Neuronal stem cell (in vitro differentiated cells): ENCODE results near the gene BSCL2.

Experiments used
- DNase-seq: peaks from one replicate; pipeline ENCODE4 v3.0.0-alpha.2; 2013; ENCODE audit warnings: low spot score
- H2AFZ ChIP-seq: one replicate; pipeline ENCODE4 v1.6.1; 2013; ENCODE audit warnings: mild to moderate bottlenecking, low read length, inconsistent platforms
- H2AK5ac ChIP-seq: 2 replicates; pipeline ENCODE4 v1.6.1; 2013; ENCODE audit warnings: low read depth, mild to moderate bottlenecking, inconsistent platforms, low read length, moderate library complexity, mixed read lengths
- H2BK120ac ChIP-seq: 2 replicates; pipeline ENCODE4 v1.6.1; 2013; ENCODE audit warnings: low read depth, mild to moderate bottlenecking, inconsistent platforms, low read length, moderate library complexity, mixed read lengths
- H2BK12ac ChIP-seq: one replicate; pipeline ENCODE4 v1.6.1; 2013; ENCODE audit warnings: low read length, inconsistent platforms
- H2BK15ac ChIP-seq: 2 replicates; pipeline ENCODE4 v1.6.1; 2013; ENCODE audit warnings: mild to moderate bottlenecking, low read length, inconsistent platforms, mixed read lengths
- H2BK5ac ChIP-seq: one replicate; pipeline ENCODE4 v1.6.1; 2013; ENCODE audit warnings: inconsistent platforms, mild to moderate bottlenecking, low read length, moderate library complexity
- H3K14ac ChIP-seq: one replicate; pipeline ENCODE4 v1.6.1; 2013; ENCODE audit warnings: low read length, inconsistent platforms
- H3K18ac ChIP-seq: 2 replicates; pipeline ENCODE4 v1.6.1; 2013; ENCODE audit warnings: low read length, inconsistent platforms
- H3K23ac ChIP-seq: 2 replicates; pipeline ENCODE4 v1.6.1; 2013; ENCODE audit warnings: low read depth, mild to moderate bottlenecking, mixed read lengths, low read length, inconsistent platforms; ENCODE audit not compliant: poor library complexity
- H3K27ac ChIP-seq: replicated peaks from 3 replicates; pipeline ENCODE4 v1.5.1; 2013; ENCODE audit warnings: low read length, inconsistent platforms
- H3K27me3 ChIP-seq, 3 experiments: 2 replicates each; pipeline ENCODE4 v1.6.1; 2013; ENCODE audit warnings: low read length in 3 of 3, mild to moderate bottlenecking in 2 of 3, inconsistent platforms in 1 of 3, low read depth in 1 of 3, mixed read lengths in 1 of 3, moderate library complexity in 1 of 3; ENCODE audit not compliant: control insufficient read depth in 3 of 3, insufficient read depth in 3 of 3
- H3K36me3 ChIP-seq, 2 donors: replicated peaks in 1 of 2; 2 replicates each; pipeline ENCODE4 v1.6.1; 2013; ENCODE audit warnings: low read length in 2 of 2; ENCODE audit not compliant: control insufficient read depth in 2 of 2, insufficient read depth in 2 of 2
- H3K4ac ChIP-seq: 2 replicates; pipeline ENCODE4 v1.6.1; 2013; ENCODE audit warnings: inconsistent platforms, mild to moderate bottlenecking, low read length, moderate library complexity
- H3K4me1 ChIP-seq, 2 donors: 1 replicate in 1 of 2; 2 replicates in 1 of 2; pipeline ENCODE4 v1.6.1; 2013; ENCODE audit warnings: low read length in 2 of 2, low read depth in 1 of 2; ENCODE audit not compliant: control insufficient read depth in 2 of 2, insufficient read depth in 1 of 2
- H3K4me2 ChIP-seq: one replicate; pipeline ENCODE4 v1.6.1; 2013; ENCODE audit warnings: mild to moderate bottlenecking, low read length, inconsistent platforms; ENCODE audit not compliant: insufficient read depth, poor library complexity, severe bottlenecking
- H3K4me3 ChIP-seq, 2 donors: 2 replicates each; pipeline ENCODE4 v1.5.1; 2013; ENCODE audit warnings: low read length in 2 of 2, mild to moderate bottlenecking in 2 of 2, inconsistent platforms in 1 of 2, moderate library complexity in 1 of 2
- H3K79me1 ChIP-seq: one replicate; pipeline ENCODE4 v1.6.1; 2013; ENCODE audit warnings: low read depth, mild to moderate bottlenecking, inconsistent platforms, low read length, moderate library complexity
- H3K9ac ChIP-seq: one replicate; pipeline ENCODE4 v1.6.1; 2013; ENCODE audit warnings: mild to moderate bottlenecking, low read depth, low read length, inconsistent platforms; ENCODE audit not compliant: poor library complexity
- H3K9me3 ChIP-seq, 2 donors: replicated peaks in 1 of 2; 2 replicates each; pipeline versions ENCODE3 to v1.6.1; 2013; ENCODE audit warnings: low read length in 2 of 2, mild to moderate bottlenecking in 2 of 2, inconsistent platforms in 1 of 2, low read depth in 1 of 2, mixed read lengths in 1 of 2, moderate library complexity in 1 of 2; ENCODE audit not compliant: control insufficient read depth in 2 of 2, insufficient read depth in 1 of 2
- H4K8ac ChIP-seq: one replicate; pipeline ENCODE4 v1.6.1; 2013; ENCODE audit warnings: low read depth, mild to moderate bottlenecking, inconsistent platforms, low read length, moderate library complexity
- H4K91ac ChIP-seq: one replicate; pipeline ENCODE4 v1.6.1; 2013; ENCODE audit warnings: low read length, low read depth, mild to moderate bottlenecking, inconsistent platforms; ENCODE audit not compliant: poor library complexity
- WGBS, 2 donors: extraction: QIAGEN DNeasy Blood & Tissue Kit; methylation state at CpG; one replicate each; pipeline ENCODE4 v1.1.7; 2013; ENCODE audit warnings: missing lambda C conversion rate in 2 of 2, mixed read lengths in 1 of 2; ENCODE audit not compliant: insufficient read length in 2 of 2, insufficient replicate concordance in 1 of 2; ENCODE audit errors: extremely low coverage in 2 of 2; 5-methylcytosine and 5-hydroxymethylcytosine counted together

The BSCL2 gene

GRCh38 chr11:62727872-62728170 is 20.6 kb upstream of the BSCL2 start:
- Histone ChIP-seq H2BK120ac (no peak overlapping the region), H3K27me3 (no peaks in the 10 kb centered on the region), H3K9me3 (no peaks in the 10 kb centered on the region), H3K79me1 (peaks cover 4% of the 10 kb centered on the region), H3K4me3 (peak overlapping the region; percentile 92 to 96), H3K9ac (peak overlapping the region; percentile 96), H2BK12ac (peak overlapping the region; percentile 97), H2AK5ac (peak overlapping the region; percentile 85), H3K4ac (no peak overlapping the region), H3K14ac (peak overlapping the region; percentile 100), H2AFZ (peak overlapping the region; percentile 90), H2BK15ac (no peak overlapping the region), H3K27ac (peak overlapping the region; percentile 100), H4K8ac (no peak overlapping the region), H3K23ac (peak overlapping the region; percentile 75), H3K4me2 (peak overlapping the region; percentile 99), H2BK5ac (no peak overlapping the region), H4K91ac (no peak overlapping the region), H3K4me1 (peaks cover 0 to 18% of the 10 kb centered on the region in 2 donors), H3K36me3 (peaks cover 15 to 51% of the 10 kb centered on the region in 2 donors), H3K18ac (peak overlapping the region; percentile 100)
- no CpG with 5 or more reads among the region's 20 CpGs for WGBS, 2 donors
- DNase-seq, result peak; percentile 98

GRCh38 chr11:62727165-62727871 is 20.1 kb upstream of the BSCL2 start, which contains the start of gene HNRNPUL2:
TSS of gene HNRNPUL2 (minus strand) at chr11:62727457. CDS start at chr11:62727156, 301 bp downstream.
- Histone ChIP-seq H4K91ac (no peak within 1 kb of the TSS), H4K8ac (peak within 1 kb of the TSS; percentile 100), H3K27me3 (no peaks in the 10 kb centered on the region), H3K79me1 (peaks cover 4% of the 10 kb centered on the region), H3K9ac (peak within 1 kb of the TSS; percentile 100), H2BK5ac (peak within 1 kb of the TSS; percentile 89), H3K4ac (peak within 1 kb of the TSS; percentile 87), H2BK12ac (peak within 1 kb of the TSS; percentile 97), H3K36me3 (peaks cover 20 to 55% of the 10 kb centered on the region in 2 donors), H3K4me1 (peaks cover 0 to 18% of the 10 kb centered on the region in 2 donors), H3K4me3 (peak within 1 kb of the TSS; percentile 92 to 96), H2BK120ac (peak within 1 kb of the TSS; percentile 73), H3K9me3 (no peaks in the 10 kb centered on the region), H3K18ac (peak within 1 kb of the TSS; percentile 100), H2AK5ac (peak within 1 kb of the TSS; percentile 85), H3K27ac (peak within 1 kb of the TSS; percentile 100), H2AFZ (peak within 1 kb of the TSS; percentile 90), H3K4me2 (peak within 1 kb of the TSS; percentile 99), H3K14ac (peak within 1 kb of the TSS; percentile 100), H3K23ac (peak within 1 kb of the TSS; percentile 97), H2BK15ac (peak within 1 kb of the TSS; percentile 71)
- no CpG with 5 or more reads among the region's 72 CpGs for WGBS, 2 donors
- DNase-seq, result peak; percentile 99

- no peak for DNase-seq
- Histone ChIP-seq H3K23ac (peak overlapping the region; percentile 97), H2BK12ac (no peak overlapping the region), H2AK5ac (peak overlapping the region; percentile 81), H2BK120ac (peak overlapping the region; percentile 73), H3K4me2 (peak overlapping the region; percentile 99), H2AFZ (peak overlapping the region; percentile 81), H3K79me1 (peaks cover 4% of the 10 kb centered on the region), H3K18ac (peak overlapping the region; percentile 99), H2BK5ac (peak overlapping the region; percentile 89), H3K27ac (peak overlapping the region; percentile 100), H3K14ac (peak overlapping the region; percentile 87), H3K36me3 (peaks cover 24 to 58% of the 10 kb centered on the region in 2 donors), H3K9me3 (no peaks in the 10 kb centered on the region), H3K4me1 (peaks cover 0 to 18% of the 10 kb centered on the region in 2 donors), H3K27me3 (no peaks in the 10 kb centered on the region), H3K4ac (no peak overlapping the region), H3K9ac (peak overlapping the region; percentile 100), H4K91ac (no peak overlapping the region), H4K8ac (no peak overlapping the region), H3K4me3 (peak overlapping the region; percentile 92 to 96), H2BK15ac (peak overlapping the region; percentile 71)
- WGBS, 2 donors, result no CpG with 5 or more reads among the region's 37 CpGs
Observed at GRCh38 chr11:62726915-62727164, 19.6 kb upstream of the BSCL2 start.

- H2BK120ac ChIP-seq, result peak overlapping the region; percentile 73
- no peaks in the 10 kb centered on the region for H3K27me3 ChIP-seq
- no peak overlapping the region for H2BK15ac ChIP-seq
- H3K4ac ChIP-seq, result no peak overlapping the region
- H3K36me3 ChIP-seq, result peaks cover 25 to 61% of the 10 kb centered on the region in 2 donors
- H2BK5ac ChIP-seq, result peak overlapping the region; percentile 89
- peaks cover 3% of the 10 kb centered on the region for H3K79me1 ChIP-seq
- peaks cover 0 to 18% of the 10 kb centered on the region in 2 donors for H3K4me1 ChIP-seq
- peak overlapping the region; percentile 99 for H3K18ac ChIP-seq
- peak overlapping the region; percentile 92 to 96 for H3K4me3 ChIP-seq
- H3K9ac ChIP-seq, result peak overlapping the region; percentile 100
- peak overlapping the region; percentile 81 for H2AFZ ChIP-seq
- no peak for DNase-seq
- H3K27ac ChIP-seq, result peak overlapping the region; percentile 100
- H2BK12ac ChIP-seq, result no peak overlapping the region
- H3K9me3 ChIP-seq, result no peaks in the 10 kb centered on the region
- peak overlapping the region; percentile 97 for H3K23ac ChIP-seq
- peak overlapping the region; percentile 99 for H3K4me2 ChIP-seq
- peak overlapping the region; percentile 81 for H2AK5ac ChIP-seq
- H3K14ac ChIP-seq, result peak overlapping the region; percentile 87
- H4K8ac ChIP-seq, result no peak overlapping the region
- H4K91ac ChIP-seq, result no peak overlapping the region
- WGBS, 2 donors, result no CpG with 5 or more reads among the region's 51 CpGs
Observed at GRCh38 chr11:62726156-62726914, 19.1 kb upstream of the BSCL2 start.
